ENCODE results near the gene ADAMTS8. TPM values are rescaled to one million over a fixed set of nuclear protein-coding genes. Genes with fewer than 3 reads are reported as not detected.

ADAMTS8 gene
- total RNA-seq, 1 experiment from 2014 or later = not detected

GRCh38 chr11:130442737-130443136 is 14.3 kb upstream of the ADAMTS8 start:
- Histone ChIP-seq H3K4me3 (ENCODE audit: low read length) (no peak overlapping the region), H3K27ac (ENCODE audit: low read length) (no peak overlapping the region), H3K36me3 (ENCODE audit: low read depth, low read length) (no peaks in the 10 kb centered on the region), H3F3A (ENCODE audit: low read length, unreplicated experiment) (no peaks in the 10 kb centered on the region), H3K79me2 (ENCODE audit: low read length) (no peaks in the 10 kb centered on the region), H3K9me2 (replicated peaks; ENCODE audit: low read length) (no peaks in the 10 kb centered on the region), H3K9me3 (ENCODE audit: low read length) (no peaks in the 10 kb centered on the region), H3K9ac (ENCODE audit: low read length) (no peak overlapping the region), H3K4me1 (ENCODE audit: insufficient read depth, low read length) (no peaks in the 10 kb centered on the region), H3K27me3 (ENCODE audit: low read length) (no peaks in the 10 kb centered on the region), H3K4me2 (ENCODE audit: low read length) (no peak overlapping the region), H4K20me1 (ENCODE audit: low read length) (no peaks in the 10 kb centered on the region), H2AFZ (ENCODE audit: low read length) (no peak overlapping the region)
- BruUV-seq (replicated peaks) = no TSS peak
- intact Hi-C loops (cut with micrococcal nuclease) = no loop called here
- POLR2A ChIA-PET (ENCODE audit: unreplicated experiment) = no interaction called here
- no peak for ATAC-seq
- TF ChIP-seq EZH2phosphoT487 (IDR thresholded peaks at IDR 0.05; ENCODE audit: borderline replicate concordance, low read length) (no peak), CTCF (conservative IDR thresholded peaks at IDR 0.05; ENCODE audit: low read depth, low read length) (no peak), EZH2 (IDR thresholded peaks at IDR 0.05; ENCODE audit: low read length, unreplicated experiment) (no peak)
- no peak for DNase-seq
- CTCF ChIA-PET = no interaction called here

GRCh38 chr11:130441719-130442118 is 13.3 kb upstream of the ADAMTS8 start:
- CTCF ChIA-PET = interaction anchor here (0.5 kb wide), 2 partner anchors 244 to 360 kb away, joined by 3 read pairs; no protein-coding TSS in a partner anchor
- no TSS peak for BruUV-seq (replicated peaks)
- no peak for ATAC-seq

More at GRCh38 chr11:130441719-130442118, 13.3 kb upstream of the ADAMTS8 start:
- POLR2A ChIA-PET (ENCODE audit: unreplicated experiment) = no interaction called here
- Histone ChIP-seq H3K27ac (ENCODE audit: low read length) (no peak overlapping the region), H3K9me3 (ENCODE audit: low read length) (no peaks in the 10 kb centered on the region), H3K9ac (ENCODE audit: low read length) (no peak overlapping the region), H3K79me2 (ENCODE audit: low read length) (no peaks in the 10 kb centered on the region), H3K4me3 (ENCODE audit: low read length) (no peak overlapping the region), H3K27me3 (ENCODE audit: low read length) (no peaks in the 10 kb centered on the region), H3K9me2 (replicated peaks; ENCODE audit: low read length) (no peaks in the 10 kb centered on the region), H3K4me1 (ENCODE audit: insufficient read depth, low read length) (no peaks in the 10 kb centered on the region), H2AFZ (ENCODE audit: low read length) (no peak overlapping the region), H3F3A (ENCODE audit: low read length, unreplicated experiment) (no peaks in the 10 kb centered on the region), H3K36me3 (ENCODE audit: low read depth, low read length) (no peaks in the 10 kb centered on the region), H4K20me1 (ENCODE audit: low read length) (no peaks in the 10 kb centered on the region), H3K4me2 (ENCODE audit: low read length) (no peak overlapping the region)
- intact Hi-C loops (cut with micrococcal nuclease) = no loop called here
- no peak for TF ChIP-seq EZH2phosphoT487 (IDR thresholded peaks at IDR 0.05; ENCODE audit: borderline replicate concordance, low read length)
- TF ChIP-seq EZH2 (IDR thresholded peaks at IDR 0.05; ENCODE audit: low read length, unreplicated experiment) = no peak
- TF ChIP-seq CTCF (conservative IDR thresholded peaks at IDR 0.05; ENCODE audit: low read depth, low read length) = no peak
- no peak for DNase-seq

Data from PC-3 (cell line).